Suprapubic skin (tissue), 3 donors: ENCODE measurements around the gene ERFL.

ENCODE experiments used
- EP300 ChIP-seq: sonication (generic); formaldehyde crosslinking; IDR thresholded peaks from one replicate; pipeline ENCODE4 v1.6.1; 2017; ENCODE audit warnings: antibody characterized with exemption
- TF ChIP-seq, protein P1 (sequence below), 2 donors: fragments of 200-600 bp in 1 of 2; fragments of 450-650 bp in 1 of 2; sonication (generic) in 1 of 2; IDR thresholded peaks; one replicate each; pipeline ENCODE4 v1.5.1; 2016 to 2019; ENCODE audit warnings: antibody characterized with exemption in 2 of 2, mild to moderate bottlenecking in 1 of 2, moderate library complexity in 1 of 2

DNA sequence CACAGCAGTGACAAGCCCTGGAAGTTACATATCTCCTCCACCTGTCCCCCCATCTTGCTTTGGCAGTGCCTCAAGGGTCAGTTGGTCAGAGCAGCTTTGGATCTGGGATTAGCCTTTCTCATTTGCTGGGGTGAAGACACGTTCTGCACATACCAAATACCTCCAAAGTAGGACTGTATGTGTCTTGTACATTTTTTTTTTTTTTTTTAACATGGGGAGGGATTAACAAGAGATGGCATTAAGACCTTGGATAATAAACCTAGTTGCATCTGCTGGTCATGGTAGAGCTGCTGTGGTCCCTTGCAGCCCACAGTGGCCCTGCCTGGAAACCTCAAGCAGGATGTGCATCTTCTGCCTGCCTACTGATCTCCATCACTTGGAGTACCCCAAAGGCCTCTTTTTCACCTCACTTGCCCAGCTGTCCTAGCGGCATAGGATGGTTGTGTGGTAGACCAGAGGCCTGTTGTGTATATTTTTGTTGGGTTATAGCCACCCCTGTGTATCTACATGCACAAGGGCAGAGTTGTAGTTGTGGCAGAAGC lies 65.7 kb downstream of the ERFL start:
- TF ChIP-seq, protein P1, sequence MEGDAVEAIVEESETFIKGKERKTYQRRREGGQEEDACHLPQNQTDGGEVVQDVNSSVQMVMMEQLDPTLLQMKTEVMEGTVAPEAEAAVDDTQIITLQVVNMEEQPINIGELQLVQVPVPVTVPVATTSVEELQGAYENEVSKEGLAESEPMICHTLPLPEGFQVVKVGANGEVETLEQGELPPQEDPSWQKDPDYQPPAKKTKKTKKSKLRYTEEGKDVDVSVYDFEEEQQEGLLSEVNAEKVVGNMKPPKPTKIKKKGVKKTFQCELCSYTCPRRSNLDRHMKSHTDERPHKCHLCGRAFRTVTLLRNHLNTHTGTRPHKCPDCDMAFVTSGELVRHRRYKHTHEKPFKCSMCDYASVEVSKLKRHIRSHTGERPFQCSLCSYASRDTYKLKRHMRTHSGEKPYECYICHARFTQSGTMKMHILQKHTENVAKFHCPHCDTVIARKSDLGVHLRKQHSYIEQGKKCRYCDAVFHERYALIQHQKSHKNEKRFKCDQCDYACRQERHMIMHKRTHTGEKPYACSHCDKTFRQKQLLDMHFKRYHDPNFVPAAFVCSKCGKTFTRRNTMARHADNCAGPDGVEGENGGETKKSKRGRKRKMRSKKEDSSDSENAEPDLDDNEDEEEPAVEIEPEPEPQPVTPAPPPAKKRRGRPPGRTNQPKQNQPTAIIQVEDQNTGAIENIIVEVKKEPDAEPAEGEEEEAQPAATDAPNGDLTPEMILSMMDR (IDR thresholded peaks at IDR 0.05) = no peak
- TF ChIP-seq EP300 = no peak
